Keratinocyte (primary cell): ENCODE results near the gene TM9SF2. TPM values are rescaled to one million over a fixed set of nuclear protein-coding genes. Genes with fewer than 3 reads are reported as not detected.

Experiments
- DNase-seq: peaks from one replicate; pipeline ENCODE4 v3.0.0-alpha.2; 2011; ENCODE audit warnings: low read depth, missing footprints, low spot score
- FAIRE-seq: peaks from 2 replicates; lab custom pipeline; 2011; peaks lifted over from hg19 to GRCh38; lab: Jason Lieb, UNC
- H2AFZ ChIP-seq: 2 replicates; pipeline ENCODE4 v1.6.0; 2012; ENCODE audit warnings: low read length, control low read depth, inconsistent platforms; ENCODE audit not compliant: control insufficient read depth
- H3K27ac ChIP-seq: 2 replicates; pipeline ENCODE4 v1.5.1; 2011; ENCODE audit warnings: low read length; ENCODE audit not compliant: control insufficient read depth, insufficient read depth
- H3K27me3 ChIP-seq: 3 replicates; pipeline ENCODE4 v1.6.0; 2011; ENCODE audit warnings: low read length; ENCODE audit not compliant: control insufficient read depth, insufficient read depth; ENCODE audit errors: extremely low read depth
- H3K36me3 ChIP-seq, 2 experiments: 2 replicates in 1 of 2; 3 replicates in 1 of 2; pipeline ENCODE4 v1.5.1; 2011; ENCODE audit warnings: low read length in 2 of 2, mild to moderate bottlenecking in 1 of 2; ENCODE audit not compliant: control insufficient read depth in 2 of 2, insufficient read depth in 2 of 2; ENCODE audit errors: extremely low read depth in 1 of 2
- H3K4me1 ChIP-seq: 3 replicates; pipeline ENCODE4 v1.5.1; 2011; ENCODE audit warnings: low read length; ENCODE audit not compliant: control insufficient read depth, insufficient read depth; ENCODE audit errors: extremely low read depth
- H3K4me2 ChIP-seq: 3 replicates; pipeline ENCODE4 v1.6.0; 2011; ENCODE audit warnings: low read depth, low read length; ENCODE audit not compliant: control insufficient read depth, insufficient read depth; ENCODE audit errors: extremely low read depth
- H3K4me3 ChIP-seq, 3 experiments: fragments of 200-600 bp in 1 of 3; sonication (generic) in 1 of 3; 2 replicates in 2 of 3; 3 replicates in 1 of 3; pipeline ENCODE4 v1.5.1; 2011 to 2016; ENCODE audit warnings: low read length in 3 of 3, mild to moderate bottlenecking in 3 of 3, control low read depth in 2 of 3, inconsistent platforms in 1 of 3, low read depth in 1 of 3, mixed read lengths in 1 of 3, mixed run types in 1 of 3, moderate library complexity in 1 of 3; ENCODE audit not compliant: control insufficient read depth in 2 of 3, insufficient read depth in 2 of 3; ENCODE audit errors: extremely low read depth in 1 of 3
- H3K79me2 ChIP-seq: 2 replicates; pipeline ENCODE4 v1.6.0; 2012; ENCODE audit warnings: low read length; ENCODE audit not compliant: control insufficient read depth, insufficient read depth
- H3K9ac ChIP-seq: 3 replicates; pipeline ENCODE4 v1.6.0; 2011; ENCODE audit warnings: low read length; ENCODE audit not compliant: control insufficient read depth, insufficient read depth; ENCODE audit errors: extremely low read depth
- H3K9me1 ChIP-seq: 3 replicates; pipeline ENCODE4 v1.6.0; 2011; ENCODE audit warnings: low read length; ENCODE audit not compliant: control insufficient read depth, insufficient read depth; ENCODE audit errors: extremely low read depth
- H3K9me3 ChIP-seq: 2 replicates; pipeline ENCODE4 v1.5.1; 2012; ENCODE audit warnings: low read depth, low read length; ENCODE audit not compliant: control insufficient read depth
- H4K20me1 ChIP-seq: 3 replicates; pipeline ENCODE4 v1.6.0; 2011; ENCODE audit warnings: low read length; ENCODE audit not compliant: control insufficient read depth, insufficient read depth; ENCODE audit errors: extremely low read depth
- CTCF ChIP-seq, 3 experiments: IDR thresholded peaks in 1 of 3; conservative IDR thresholded peaks in 1 of 3; optimal IDR thresholded peaks in 1 of 3; 2 replicates in 2 of 3; 3 replicates in 1 of 3; pipeline versions ENCODE3 to v1.5.1; 2011; ENCODE audit warnings: low read length in 3 of 3, mild to moderate bottlenecking in 3 of 3, moderate library complexity in 2 of 3, control low read depth in 1 of 3, inconsistent platforms in 1 of 3; ENCODE audit not compliant: insufficient read depth in 2 of 3; ENCODE audit errors: extremely low read depth in 1 of 3
- EZH2 ChIP-seq: IDR thresholded peaks from one replicate; pipeline ENCODE4 v1.6.1; 2012; ENCODE audit warnings: inconsistent platforms, mild to moderate bottlenecking, low read length, moderate library complexity
- dilution Hi-C: fragments of 300-500 bp; cut with MboI; formaldehyde crosslinking; loops from one replicate; pipeline ENCODE4 v1.7.0; 2020; ENCODE audit warnings: low sequenced_read_pairs; ENCODE audit not compliant: extremely low pct_ligation_motif_present
- polyA plus RNA-seq, 5 experiments: library from polyadenylated mRNA; depleted of rRNA in 3 of 5; stranded (reverse) in 3 of 5; stranded (forward) in 1 of 5; unstranded in 1 of 5; fragments of >200 nt; gene quantifications; 1 replicate in 1 of 5; 2 replicates in 3 of 5; 3 replicates in 1 of 5; pipeline versions ENCODE4 v1.2.1 to v1.2.3, GENCODE V29; 2011 to 2012; ENCODE audit warnings: missing spikeins in 2 of 5, low read depth in 1 of 5, low replicate concordance in 1 of 5

TM9SF2 gene
- polyA plus RNA-seq, 1 donor (not counting 4 experiments of a cell fraction or from before 2014, with no cell fraction given): 134 TPM

- no peak overlapping the region for H2AFZ ChIP-seq
- no peak overlapping the region for H3K4me3 ChIP-seq
- no peaks in the 10 kb centered on the region for H4K20me1 ChIP-seq
- H3K4me1 ChIP-seq: peaks cover 2% of the 10 kb centered on the region
- no peak for DNase-seq
- no peak overlapping the region for H3K27ac ChIP-seq
- H3K79me2 ChIP-seq: peaks cover 15% of the 10 kb centered on the region
- dilution Hi-C loops: no loop called here
- peaks cover 10 to 18% of the 10 kb centered on the region in 2 experiments for H3K36me3 ChIP-seq
- FAIRE-seq: no peak
- H3K27me3 ChIP-seq: no peaks in the 10 kb centered on the region
- H3K9me1 ChIP-seq: no peaks in the 10 kb centered on the region
- no peak for TF ChIP-seq EZH2
- no peak for TF ChIP-seq CTCF (optimal IDR thresholded peaks at IDR 0.05 in 1 of 3, IDR thresholded peaks at IDR 0.05 in 1 of 3, conservative IDR thresholded peaks at IDR 0.05 in 1 of 3; ENCODE audit: extremely low read depth in 1 of 3, insufficient read depth in 2 of 3, low read length in 3 of 3)
- H3K4me2 ChIP-seq: no peak overlapping the region
- no peak overlapping the region for H3K9ac ChIP-seq
- no peaks in the 10 kb centered on the region for H3K9me3 ChIP-seq
These were observed 21.0 kb downstream of the TM9SF2 start for GRCh38 chr13:99522298-99522697.

DNA sequence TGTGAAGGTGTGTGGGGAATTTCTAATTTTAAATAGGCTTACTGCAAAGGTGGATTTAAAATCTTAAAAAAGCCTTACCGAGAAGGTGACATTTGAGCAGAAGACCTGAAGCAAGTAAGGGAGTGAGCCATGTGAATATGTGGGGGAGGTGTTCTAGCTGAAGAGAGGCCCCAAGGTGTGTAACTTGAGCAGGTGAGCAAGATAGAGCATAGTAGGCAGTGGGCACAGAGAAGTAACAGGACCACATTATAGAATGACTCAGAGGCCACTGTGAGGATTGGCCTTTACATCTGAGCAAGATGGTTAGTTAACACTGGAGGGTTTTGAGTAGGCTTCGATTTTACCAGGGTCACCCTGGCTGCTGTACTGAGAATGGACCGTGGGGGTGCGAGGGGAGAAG is 22.6 kb downstream of the TM9SF2 start:
- Histone ChIP-seq H3K4me2 (no peak overlapping the region), H3K27me3 (no peaks in the 10 kb centered on the region), H3K4me1 (no peaks in the 10 kb centered on the region), H3K27ac (no peak overlapping the region), H2AFZ (no peak overlapping the region), H4K20me1 (peaks cover 3% of the 10 kb centered on the region), H3K4me3 (no peak overlapping the region), H3K36me3 (peaks cover 10 to 14% of the 10 kb centered on the region in 2 experiments), H3K79me2 (peaks cover 10% of the 10 kb centered on the region), H3K9me1 (no peaks in the 10 kb centered on the region), H3K9me3 (no peaks in the 10 kb centered on the region), H3K9ac (no peak overlapping the region)
- TF ChIP-seq CTCF (optimal IDR thresholded peaks at IDR 0.05 in 1 of 3, IDR thresholded peaks at IDR 0.05 in 1 of 3, conservative IDR thresholded peaks at IDR 0.05 in 1 of 3; ENCODE audit: extremely low read depth in 1 of 3, insufficient read depth in 2 of 3, low read length in 3 of 3) (no peak), EZH2 (no peak)
- DNase-seq: no peak
- dilution Hi-C loops: no loop called here
- no peak for FAIRE-seq
